Skeletal muscle cell (primary cell): ENCODE measurements around the gene MRPL9.

Experiments used
- DNase-seq: peaks from one replicate; pipeline ENCODE4 v3.0.0-alpha.2; 2010; ENCODE audit warnings: low read depth
- H3K4me3 ChIP-seq: 2 replicates; pipeline ENCODE4 v1.5.1; 2011; ENCODE audit warnings: low read depth, mild to moderate bottlenecking, control low read depth, low read length, moderate library complexity

Gene MRPL9

DNA sequence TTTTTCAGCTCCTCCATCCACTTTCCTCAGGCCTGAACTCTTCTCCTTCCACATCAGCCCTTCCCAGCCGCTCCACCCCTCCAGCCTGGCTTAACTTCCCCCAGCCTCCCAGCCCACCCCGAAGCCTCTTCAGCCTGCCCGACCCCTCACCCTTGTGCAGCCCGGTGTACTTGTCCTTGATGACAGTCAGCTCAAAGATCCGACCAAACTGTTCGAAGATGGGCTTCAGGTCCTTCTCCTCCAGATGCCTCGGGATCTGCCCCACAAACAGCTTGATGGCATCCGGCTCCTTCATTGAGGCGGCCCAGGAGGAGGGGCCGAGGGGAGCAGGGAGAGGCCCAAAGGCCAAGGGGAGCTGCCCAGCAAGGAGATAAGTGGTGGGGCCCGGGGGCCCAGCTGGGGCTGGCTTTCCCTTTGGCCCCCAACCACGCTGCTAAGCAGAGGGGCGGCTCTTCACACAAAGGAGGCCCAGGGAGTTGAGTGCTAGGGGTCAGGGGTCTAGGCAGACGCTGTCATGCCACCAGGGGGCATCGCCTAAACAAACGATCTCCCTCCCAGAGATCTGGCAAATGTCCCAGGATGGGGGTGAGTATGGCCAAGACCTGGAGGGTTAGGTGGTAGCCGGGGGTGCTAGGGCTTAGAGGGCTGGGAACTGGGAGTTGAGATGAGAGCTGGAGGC, 47.4 kb downstream of the MRPL9 start:
- no peak overlapping the region for H3K4me3 ChIP-seq
- no peak for DNase-seq

DNA sequence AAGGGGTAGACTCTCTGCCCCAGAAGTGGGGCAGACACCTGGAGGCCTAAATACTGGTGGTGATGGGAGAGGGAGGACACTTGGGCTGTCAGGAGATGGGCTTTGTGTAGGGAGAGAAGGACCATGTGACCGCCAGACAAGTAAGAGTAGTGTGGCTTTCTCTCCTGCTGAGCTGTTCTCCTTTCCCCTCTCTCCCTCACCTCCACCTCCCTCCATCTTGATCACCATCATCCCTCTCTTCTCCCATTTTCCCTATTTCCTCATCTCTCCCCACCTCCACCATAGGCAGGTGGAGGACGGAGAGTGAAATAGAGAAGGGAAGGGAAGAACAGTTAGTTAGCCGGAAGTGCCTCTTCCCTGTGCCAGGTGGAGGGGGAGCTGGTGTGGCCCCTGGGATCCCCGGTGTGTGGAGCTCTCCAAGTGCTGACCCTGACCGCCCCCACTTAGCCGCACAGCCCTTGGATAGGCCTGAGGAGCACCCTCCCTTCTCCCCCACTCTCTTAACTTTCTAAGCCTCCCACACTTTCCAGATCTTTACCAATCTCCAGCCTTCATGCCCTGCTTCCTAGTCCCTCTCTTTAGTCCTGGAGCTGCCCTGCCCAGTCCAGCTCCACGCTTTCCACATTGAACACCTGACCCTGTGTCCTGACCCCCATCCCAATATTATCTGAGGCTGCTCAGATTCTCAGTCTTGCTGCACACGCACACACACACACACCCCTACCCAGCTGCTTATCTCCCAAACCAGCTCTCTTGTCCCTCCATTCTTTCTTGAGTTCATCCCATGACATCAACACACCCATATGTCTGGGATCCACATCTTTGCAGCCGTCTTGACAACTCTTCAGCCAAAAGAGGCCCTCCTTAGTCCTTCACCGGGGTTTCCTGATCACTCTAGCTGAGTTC, 48.2 kb downstream of the MRPL9 start:
- no peak for DNase-seq

GRCh38 chr1:151713874-151714273, 49.4 kb downstream of the MRPL9 start:
- no peak for DNase-seq
- H3K4me3 ChIP-seq: no peak overlapping the region

More for the DNA sequence above, 48.2 kb downstream of the MRPL9 start:
- H3K4me3 ChIP-seq: no peak overlapping the region

DNA sequence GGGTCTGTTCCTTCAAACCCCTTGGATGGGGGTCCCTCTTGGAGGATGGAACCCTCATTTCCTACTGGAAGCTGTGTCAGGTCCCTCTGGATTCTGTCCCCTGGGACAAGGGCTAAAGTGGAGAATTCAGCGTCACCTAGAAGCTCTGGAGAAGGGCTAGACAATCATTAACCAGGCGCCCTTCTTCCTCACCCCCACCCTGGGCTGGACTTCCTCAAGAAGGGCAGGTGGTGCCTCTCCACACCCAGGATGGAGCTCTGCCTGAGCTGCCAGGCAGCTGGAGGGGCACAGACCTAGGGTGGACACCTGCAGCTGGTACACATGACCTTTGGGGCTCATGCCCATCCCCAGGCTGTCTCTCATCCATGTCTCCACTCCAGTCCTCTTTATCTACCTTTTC, 50.3 kb downstream of the MRPL9 start:
- H3K4me3 ChIP-seq: no peak overlapping the region
- no peak for DNase-seq

DNA sequence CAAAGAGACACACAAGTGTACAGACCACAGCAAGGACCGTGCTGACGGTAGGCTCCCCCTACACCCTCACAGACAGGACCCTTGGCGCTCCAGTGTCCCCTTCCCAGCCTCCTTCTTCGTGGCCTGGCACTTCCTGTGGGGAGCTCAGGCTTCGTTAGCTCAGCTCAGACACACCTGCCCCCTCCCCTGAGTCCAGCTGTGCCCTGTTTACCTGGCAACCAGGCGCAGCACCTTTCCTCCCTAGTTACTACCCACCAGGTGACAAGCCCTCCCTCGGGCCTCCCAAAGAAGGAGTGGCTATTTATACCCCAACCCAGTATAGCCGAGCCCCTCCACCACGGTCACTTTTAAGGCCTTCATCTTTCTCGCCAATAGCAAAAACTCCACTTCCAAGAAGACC, 51.3 kb downstream of the MRPL9 start:
- no peak for DNase-seq
- no peak overlapping the region for H3K4me3 ChIP-seq

DNA sequence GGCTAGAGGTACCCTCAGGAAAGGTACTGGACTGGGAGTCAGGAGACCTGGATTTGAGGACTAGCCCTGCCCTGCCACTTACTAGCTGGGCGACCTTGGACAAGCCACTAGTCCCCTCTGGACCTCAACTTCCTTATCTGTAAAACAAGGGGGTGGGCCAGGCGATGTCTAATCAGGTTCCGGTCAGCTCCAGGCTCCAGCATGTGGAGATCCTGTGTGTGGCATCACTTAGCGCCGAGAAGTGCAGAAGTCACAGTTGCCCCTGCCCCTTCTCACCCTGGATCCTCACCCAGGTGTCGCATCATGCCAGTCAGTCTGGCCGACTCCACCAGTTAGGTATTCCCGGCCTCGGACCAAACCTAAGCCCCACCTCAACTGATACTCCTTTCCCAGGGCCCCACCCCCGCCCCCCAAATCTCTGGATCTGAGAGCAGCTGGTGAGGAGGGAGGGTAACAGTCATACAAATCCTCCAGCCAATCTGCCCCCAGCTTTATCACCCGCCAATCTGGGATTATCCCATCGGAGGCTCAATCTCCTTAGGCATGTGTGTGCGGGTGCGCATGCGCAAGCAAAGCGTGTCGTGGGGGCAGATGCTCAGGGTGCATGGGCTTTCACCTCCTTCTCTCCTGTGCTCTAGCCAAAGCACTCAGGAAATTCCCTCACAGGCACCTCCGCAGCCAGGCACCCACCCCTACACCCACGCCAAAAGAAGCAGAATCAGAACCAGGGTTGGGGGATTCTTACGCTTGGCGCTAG, 52.1 kb downstream of the MRPL9 start:
- DNase-seq: no peak

DNA sequence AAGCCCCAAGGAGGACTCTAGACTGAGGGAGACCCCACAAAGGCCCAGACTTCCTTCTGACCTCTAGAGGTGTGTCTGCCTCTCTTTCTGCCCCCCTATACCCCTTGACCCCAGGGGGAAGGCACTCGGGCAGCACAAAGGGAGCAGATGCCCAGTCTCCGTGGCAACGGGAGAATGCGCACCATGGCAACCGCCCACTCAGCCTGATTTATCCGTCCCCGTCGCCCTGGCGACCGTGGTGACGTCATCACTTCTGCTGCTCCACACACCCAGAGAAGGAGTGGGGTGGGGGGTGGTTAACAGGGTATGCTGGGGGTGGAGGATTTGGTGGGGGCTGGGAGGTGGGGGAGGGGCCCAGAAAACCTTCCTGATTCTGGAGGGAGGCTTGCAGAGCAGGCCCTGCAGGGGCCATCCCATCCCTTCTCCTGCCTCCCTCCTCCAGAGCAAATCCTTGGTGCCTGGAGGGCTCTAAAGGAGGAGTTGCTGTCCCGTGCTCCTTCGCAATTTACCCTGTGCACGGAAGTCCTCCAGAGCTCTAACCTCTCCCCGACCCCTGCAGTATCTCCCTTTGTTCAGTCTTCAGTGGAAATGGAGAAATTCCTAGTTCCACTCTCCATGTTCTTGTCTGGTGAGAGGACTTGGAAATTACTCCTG, 53.0 kb downstream of the MRPL9 start:
- DNase-seq: no peak
- H3K4me3 ChIP-seq: no peak overlapping the region

More for the DNA sequence above, 52.1 kb downstream of the MRPL9 start:
- H3K4me3 ChIP-seq: no peak overlapping the region
